CD4-positive, alpha-beta T cell treated with Interleukin-4 for 1 hour (primary cell): Measurements from ENCODE around the gene PROCR.
"Not testable (repeated sequence)": the region's sequence is repeated elsewhere in the genome, so short reads cannot be mapped to it uniquely, and the experiment has no call there.

ENCODE experiments used
- DNase-seq, 2 donors: peaks; one replicate each; pipeline ENCODE4 v3.0.0-alpha.2; 2020 to 2022

The PROCR gene

DNA sequence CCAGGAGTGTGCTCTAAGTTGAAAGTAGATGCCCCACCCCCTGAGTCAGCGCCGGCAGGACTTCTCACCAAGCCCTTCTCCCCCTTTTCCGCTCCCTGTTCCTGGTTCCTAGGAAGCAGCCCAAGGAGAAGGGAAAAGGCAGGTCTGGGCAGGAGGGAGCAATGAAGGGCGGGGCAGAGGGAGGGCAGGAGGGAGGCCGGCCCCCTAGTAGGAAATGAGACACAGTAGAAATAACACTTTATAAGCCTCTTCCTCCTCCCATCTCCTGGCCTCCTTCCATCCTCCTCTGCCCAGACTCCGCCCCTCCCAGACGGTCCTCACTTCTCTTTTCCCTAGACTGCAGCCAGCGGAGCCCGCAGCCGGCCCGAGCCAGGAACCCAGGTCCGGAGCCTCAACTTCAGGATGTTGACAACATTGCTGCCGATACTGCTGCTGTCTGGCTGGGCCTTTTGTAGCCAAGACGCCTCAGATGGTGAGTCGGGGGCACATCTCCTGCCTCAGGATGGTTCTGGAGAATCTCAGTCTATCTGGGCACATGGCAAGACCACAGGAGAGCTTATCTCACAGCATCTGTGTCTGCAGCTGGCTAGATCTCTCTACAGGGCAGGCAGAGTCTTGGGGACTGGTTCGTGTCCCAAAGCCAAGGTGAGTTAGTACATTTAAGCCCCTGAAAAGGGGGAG is at the start of gene PROCR:
TSS of gene PROCR (plus strand) at position 320 of the 681 bp plus-strand sequence. CDS start at position 403, 83 bp downstream.
- DNase-seq: peak; percentile 14 to 38

- no peak for DNase-seq
These were observed 49.0 kb upstream of the PROCR start for GRCh38 chr20:35122756-35123405.

GRCh38 chr20:35125753-35126152 is 46.1 kb upstream of the PROCR start:
- no peak for DNase-seq

GRCh38 chr20:35129647-35130069 is 42.2 kb upstream of the PROCR start:
- no peak for DNase-seq

DNA sequence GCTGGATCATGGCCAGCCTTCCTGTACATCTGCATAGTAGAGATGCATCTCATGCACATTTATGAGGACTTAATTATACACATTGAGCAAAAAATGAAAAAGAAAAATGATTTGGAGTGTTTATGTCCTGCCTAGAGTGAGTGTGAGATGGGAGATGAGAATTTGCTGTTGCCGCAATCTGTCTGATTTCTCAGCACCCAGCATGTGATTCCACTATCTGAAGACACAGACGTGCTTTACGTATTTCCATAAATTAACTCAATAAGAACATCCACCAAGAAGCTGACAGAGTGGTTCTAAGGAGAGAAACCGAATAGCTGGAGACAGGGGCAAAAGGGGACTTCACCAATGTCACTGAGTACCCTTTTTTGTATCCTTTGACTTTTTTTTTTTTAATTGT is 39.9 kb upstream of the PROCR start:
- DNase-seq: no peak

DNA sequence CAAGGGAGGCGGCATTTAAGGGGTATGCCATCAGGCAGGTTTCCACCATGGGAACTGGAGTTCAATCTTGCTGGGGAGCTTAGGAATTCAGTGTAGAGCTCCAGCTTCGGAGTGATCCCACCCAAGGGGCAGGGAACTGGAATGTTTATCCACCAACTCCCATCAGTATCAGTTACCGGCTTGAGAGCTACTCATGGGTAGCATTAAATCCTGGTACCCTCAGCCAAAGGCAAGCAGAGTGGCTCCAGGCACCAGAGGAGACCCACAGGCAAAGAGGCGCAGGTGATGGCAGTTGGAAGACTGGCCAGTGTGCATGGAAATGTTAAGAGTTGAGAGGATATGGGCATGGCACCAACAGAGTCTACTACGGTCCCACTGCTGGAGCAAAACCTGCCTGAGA is 38.8 kb upstream of the PROCR start:
- DNase-seq: no peak

- DNase-seq: no peak
These were observed 38.1 kb upstream of the PROCR start for GRCh38 chr20:35133735-35134134.

GRCh38 chr20:35134472-35134871 is 37.4 kb upstream of the PROCR start:
- no peak for DNase-seq

DNA sequence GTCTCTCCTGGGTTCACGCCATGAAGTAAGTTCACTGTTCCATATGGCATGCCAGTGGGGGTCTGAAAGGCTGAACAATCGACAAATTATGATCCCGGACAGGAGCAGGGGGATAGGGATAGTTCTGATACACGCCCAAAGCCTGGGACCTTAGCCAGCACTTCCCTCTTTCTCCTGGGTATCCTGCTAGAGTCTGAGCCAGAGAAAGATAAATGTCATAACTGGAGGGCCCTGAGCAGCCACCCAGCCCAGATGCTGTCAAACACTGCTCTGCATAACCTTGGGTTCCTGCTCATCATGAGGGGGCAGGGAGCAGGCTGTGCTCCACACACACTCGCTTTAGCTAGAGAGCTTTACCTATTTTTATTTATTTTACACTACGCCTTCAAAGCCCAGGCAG is 37.0 kb upstream of the PROCR start:
- no peak for DNase-seq

DNA sequence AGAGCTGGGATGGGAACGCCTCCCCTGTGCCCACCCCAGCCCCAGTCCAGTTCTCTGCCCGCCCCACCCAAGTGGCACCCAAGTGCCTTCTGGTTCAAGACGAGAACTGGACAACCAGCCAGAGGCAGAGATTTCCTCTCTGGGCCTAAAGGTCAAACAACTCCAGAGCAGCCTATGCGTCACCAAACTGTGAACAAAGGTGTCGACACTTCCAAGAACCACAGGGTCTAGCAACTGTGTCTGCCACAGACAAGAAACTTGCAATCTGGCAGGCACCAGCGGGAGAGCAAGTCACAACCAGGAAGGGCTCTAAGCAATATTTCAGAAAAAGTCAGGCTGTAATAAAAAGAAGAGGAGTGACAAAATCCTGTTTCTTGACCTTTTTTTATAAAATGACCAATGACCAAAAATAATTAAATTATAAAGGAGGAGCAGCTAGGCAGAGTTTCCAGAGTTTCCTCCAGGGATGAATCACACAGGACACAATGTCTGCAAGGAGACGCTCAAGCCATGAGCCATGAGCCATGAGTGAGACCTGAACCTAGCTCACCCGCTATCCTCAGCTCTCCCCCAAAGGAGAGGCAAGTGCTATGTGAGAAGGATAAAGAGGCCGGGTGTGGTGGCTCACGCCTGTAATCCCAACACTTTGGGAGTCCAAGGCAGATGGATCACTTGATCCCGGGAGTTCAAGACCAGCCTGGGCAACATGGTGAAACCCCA is 35.8 kb upstream of the PROCR start:
- DNase-seq: no peak

GRCh38 chr20:35144694-35145093 is 27.2 kb upstream of the PROCR start:
- DNase-seq: peak; percentile 31 to 57

DNA sequence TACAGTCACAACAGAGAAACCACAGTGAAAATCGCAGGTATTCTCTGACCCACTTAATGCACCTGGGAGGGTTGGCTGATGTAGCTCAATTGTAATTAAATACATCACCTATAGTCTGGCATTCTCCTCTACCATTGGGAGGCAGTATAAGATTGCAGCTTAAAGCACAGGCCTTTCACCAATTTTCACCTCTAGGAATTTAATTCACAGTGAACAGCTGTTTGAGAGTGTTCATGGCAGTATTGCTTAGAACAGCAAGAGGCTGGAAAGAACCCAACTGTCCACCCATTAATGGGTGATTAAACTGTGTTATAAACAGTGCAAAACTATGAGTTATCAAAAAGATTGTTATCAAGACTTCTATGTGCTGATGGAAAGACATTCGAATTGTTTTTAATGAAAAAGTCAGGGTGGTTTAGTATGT is 26.7 kb upstream of the PROCR start:
- DNase-seq: peak; percentile 16 to 74

DNA sequence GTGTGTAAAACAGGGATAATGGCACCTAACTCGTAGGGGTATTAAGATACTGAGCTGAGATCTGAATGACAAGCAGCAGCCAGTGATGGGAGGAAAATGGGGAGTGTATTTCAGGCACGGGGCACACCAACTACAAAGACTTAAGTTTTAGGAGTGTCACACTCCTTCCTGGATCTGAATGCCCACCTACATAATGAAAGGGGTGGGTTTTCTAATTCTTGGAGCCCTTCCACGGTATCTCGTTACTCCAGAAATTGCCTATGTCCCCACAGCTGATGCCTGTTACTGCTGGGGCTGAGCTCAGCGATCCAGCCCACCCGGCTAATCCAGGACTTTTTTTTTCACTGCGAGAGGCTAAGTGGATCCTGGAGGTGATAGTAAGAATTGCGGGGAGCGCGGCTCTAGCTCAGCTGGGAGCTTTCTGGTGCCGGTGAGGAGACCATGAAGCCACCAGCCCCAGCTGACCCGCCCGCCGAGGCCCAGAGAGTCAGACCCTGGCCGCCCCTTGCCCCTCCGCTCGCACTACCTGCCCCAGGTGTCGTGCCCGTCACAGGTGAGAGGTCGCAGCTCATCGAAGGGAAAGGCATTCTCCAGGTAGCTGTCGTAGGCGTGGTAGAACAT is 25.5 kb upstream of the PROCR start:
- DNase-seq: no peak

- DNase-seq: peak; percentile 95
These were observed 24.8 kb upstream of the PROCR start, which contains the start of gene EDEM2 for GRCh38 chr20:35146920-35147574. Gene EDEM2 (minus strand): TSS chr20:35147336. CDS start chr20:35147258, 78 bp downstream.

DNA sequence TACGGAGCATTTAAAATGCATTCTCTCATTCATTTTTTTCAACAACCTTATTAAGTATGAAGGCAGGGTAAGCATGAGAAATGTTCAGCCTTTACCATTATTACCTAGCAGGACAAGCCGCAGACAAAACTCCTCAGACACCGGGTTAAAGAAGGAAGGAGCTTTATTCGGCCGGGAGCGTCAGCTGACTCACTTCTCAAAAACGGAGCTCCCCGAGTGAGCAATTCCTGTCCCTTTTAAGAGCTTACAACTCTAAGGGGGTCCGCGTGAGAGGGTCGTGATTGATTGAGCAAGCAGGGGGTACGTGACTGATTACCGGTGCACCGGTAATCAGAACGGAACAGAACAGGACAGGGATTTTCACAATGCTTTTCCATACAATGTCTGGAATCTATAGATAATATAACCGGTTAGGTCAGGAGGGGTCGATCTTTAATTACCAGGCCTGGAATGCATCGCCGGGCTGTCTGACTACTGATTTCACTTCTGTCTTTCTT is 24.2 kb upstream of the PROCR start:
- DNase-seq: peak in 1 of 2 donors; percentile 30

GRCh38 chr20:35150846-35151579 is 20.9 kb upstream of the PROCR start:
- no peak for DNase-seq

GRCh38 chr20:35151736-35152135 is 20.1 kb upstream of the PROCR start:
- no peak for DNase-seq

- no peak for DNase-seq
These were observed 15.9 kb upstream of the PROCR start for GRCh38 chr20:35155936-35156335.

- no peak for DNase-seq
These were observed 14.9 kb upstream of the PROCR start for GRCh38 chr20:35156978-35157377.

DNA sequence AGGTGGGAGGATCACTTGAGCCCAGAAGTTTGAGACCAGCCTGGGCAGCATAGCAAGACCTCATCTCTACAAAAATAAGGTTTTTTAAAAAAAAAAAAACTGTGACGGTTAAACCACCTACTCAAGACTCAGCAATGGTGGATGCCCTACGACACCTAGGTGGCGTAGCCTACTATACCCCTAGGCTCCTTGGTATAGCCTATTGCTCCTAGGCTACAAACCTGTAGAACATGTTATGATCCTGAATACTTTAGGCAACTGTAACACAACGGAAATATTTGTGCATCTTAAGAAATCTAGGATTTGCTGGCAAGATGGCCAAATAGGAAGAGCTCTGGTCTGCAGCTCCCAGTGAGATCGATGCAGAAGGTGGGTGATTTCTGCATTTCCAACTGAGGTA is 11.5 kb upstream of the PROCR start:
- DNase-seq: not testable (repeated sequence)

DNA sequence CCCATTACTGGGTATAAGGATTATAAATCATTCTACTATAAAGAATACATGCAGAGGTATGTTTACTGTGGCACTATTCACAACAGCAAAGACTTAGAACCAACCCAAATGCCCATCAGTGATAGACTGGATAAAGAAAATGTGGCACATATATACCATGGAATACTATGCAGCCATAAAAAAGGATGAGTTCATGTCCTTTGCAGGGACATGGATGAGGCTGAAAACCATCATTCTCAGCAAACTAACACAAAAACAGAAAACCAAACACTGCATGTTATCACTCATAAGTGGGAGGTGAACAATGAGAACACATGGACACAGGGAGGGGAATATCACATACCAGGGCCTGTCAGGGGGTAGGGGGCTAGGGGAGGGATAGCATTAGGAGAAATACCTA is 7.3 kb upstream of the PROCR start:
- not testable (repeated sequence) for DNase-seq
